ENCODE measurements around the gene RHOC.
"Not testable (repeated sequence)": the region's sequence is repeated elsewhere in the genome, so short reads cannot be mapped to it uniquely, and the experiment has no call there.

Gene RHOC

DNA sequence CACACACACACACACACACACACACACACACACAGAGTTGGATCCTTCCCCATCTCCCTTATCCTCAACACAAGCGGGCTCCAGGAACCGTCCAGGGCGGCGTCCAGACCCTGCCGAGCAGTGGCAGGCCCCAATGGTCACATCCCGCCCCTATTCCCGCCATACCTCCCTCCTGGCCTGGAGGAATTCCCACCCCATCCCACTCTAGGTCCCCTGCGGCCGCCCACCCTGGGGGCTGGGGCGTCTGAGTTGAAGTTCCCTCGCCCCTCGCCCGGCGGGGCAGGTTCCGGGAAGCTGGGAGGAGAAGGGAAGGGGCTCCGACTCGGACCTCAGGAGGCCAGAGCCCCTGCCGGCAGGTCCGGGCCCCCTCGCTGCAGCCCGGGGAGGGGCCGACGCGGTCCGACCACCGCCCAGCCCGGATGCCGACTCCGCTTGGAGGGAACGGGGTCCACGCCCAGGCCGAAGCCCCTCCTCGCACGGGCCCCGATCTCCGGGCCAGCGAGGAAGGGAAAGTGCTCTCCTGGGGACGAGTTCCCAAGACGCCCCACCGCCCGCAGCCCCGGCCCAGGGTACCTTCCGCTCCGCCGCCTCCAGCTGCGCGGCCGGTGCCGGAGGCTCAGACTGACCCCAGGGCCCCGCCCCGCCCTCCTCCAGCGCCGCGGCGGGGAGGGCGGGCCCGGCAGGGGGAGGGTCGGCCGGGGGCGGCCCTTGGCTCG is at the start of gene RHOC:
Gene RHOC (minus strand): TSS at position 623 of the 716 bp plus-strand sequence. CDS start 3,328 bp downstream, outside the sequence.
- DNase-seq: peak; percentile 42

DNA sequence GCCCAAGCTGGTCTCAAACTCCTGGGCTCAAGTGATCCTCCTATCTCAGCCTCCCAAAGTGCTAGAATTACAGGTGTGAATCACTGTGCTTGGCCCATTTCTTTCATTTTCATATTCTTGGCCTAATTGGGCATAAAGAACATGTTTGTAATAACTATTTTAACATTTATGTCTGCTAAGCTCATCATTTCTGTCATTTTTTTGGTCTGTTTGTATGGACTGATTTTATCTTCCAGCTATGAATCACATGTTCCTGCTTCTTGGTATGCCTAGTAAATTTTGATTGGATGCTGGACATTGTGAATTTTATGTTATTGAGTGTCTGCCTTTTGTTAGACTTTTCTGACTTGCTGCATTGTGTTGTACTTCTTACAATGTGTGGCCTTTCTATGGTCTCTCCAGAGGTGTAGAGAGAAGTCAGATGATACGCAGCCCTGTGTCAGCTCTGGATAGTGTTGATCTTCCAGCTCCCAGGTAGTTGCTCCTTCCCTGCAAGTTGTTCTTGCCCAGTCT is 47.2 kb upstream of the RHOC start:
- no peak for DNase-seq

DNA sequence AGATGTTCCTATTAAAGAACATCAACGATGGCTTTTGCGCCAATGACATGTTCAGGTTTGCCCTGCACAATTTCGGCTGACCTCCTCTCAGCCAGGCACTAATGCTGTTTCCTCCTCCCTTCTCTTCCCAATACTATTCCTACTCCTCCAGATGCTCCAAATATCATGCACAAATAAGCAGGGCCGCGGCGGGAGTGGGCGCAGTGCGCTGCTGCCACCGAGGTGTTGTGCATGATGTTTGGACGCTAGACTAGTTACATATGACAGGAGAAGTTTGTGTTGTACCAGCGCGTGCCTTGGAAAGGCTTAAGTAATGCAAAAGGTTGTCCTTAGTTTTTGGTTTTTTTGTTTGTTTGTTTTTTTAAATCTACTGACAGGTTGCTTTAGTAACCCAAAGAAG is 41.5 kb upstream of the RHOC start:
- no peak for DNase-seq

DNA sequence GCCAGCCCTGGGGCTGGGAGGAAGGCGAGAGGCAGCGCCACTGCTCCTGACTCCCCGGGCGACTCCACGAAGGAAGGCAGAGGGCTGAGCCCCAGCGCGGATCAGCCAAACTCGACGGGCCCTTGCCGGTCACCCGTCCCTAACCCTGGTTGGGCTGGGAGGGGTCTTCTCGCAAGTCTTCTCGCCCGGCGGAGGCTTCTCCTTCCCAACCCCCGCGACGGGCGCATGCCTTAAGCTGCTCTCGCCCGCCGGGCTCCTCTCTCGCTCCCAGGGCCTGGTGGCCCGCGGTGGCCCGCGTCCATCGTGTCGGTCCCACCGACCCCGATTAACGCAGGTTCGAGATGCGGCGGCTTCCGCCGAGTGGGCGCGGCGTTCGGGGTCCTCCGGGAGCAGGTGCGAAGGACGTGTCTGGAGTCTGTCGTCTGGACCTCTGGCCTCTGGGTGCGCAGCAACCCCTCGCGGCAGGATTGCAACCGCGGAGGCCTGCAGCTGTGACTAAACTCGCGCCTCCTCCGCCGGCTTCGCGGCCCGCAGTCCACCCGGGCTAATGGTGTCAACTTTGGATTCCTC is 37.2 kb upstream of the RHOC start:
- no peak for DNase-seq

DNA sequence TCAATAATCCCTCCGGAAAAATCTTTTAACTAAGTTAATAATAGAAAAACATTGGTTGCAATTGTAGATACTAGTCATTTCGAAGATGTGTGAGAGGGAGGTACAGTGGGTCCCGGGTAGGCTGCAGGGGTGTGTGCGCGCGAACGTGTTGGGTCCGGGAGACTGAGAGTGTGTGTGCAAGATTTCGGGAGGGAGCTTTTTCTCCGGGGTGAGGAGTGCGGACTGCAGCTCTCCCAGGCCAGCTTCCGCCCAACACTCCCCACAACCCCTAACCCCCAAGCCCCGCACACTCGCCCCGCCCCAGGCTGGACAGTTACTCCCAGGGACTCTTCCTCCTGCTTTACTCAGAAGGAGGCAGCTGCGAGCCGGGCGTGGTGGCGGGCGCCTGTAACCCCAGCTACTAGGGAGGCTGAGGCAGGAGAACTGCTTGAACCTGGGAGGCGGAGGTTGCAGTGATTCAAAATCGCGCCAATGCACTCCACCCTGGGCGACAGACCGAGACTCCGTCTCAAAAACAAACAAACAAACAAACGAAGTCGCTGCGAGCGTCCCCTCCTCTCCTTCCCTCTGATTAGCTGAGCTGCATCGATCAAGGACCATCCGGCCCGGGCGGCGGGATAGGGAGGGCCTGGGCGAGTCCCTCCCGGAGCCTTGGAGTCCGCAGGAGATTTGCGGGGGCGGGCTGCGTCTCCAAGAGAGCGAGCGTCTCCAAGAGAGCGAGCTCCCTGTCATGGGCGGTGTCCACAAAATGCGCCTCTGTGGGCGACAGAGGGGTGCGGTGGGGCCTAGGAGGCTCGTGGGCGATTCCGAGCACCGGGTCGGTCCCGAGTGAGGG is 36.5 kb upstream of the RHOC start:
- DNase-seq: no peak

DNA sequence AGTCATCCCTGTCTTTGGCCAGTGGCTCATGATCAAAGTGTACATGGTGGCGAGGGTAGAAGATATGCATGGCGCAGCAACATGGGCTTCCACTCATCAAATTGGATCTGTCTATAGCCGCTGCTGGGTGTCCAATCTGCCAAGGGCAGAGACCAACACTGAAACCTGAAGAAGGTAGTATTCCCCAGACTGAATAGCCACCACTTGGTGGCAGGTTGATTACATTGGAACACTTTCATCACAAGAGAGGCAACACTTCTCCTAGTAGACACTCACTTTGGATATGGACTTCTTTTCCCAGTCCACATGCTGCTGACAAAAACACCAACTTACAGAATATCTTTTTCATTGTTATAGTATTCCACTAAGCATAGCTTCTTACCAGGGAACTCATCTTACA is 30.6 kb upstream of the RHOC start:
- DNase-seq: no peak

DNA sequence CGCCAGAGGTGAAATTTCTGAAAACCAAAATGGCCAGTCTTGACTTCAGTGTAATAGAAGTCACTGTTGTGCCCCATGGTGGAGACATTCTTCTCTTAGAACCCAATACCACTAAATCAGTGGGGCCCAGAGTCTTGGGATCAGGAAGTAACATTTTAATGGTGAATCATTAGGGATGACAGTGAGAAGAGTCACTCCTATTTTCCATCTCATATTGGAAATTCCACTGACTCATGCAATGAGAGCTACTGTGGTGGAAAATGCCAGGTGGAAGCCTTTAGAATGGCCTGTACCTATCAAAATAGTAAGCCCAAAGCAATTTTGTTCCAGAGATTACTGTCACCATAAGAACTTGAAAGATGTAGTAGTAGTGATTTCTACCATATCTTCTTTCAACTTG is 28.8 kb upstream of the RHOC start:
- DNase-seq: no peak

DNA sequence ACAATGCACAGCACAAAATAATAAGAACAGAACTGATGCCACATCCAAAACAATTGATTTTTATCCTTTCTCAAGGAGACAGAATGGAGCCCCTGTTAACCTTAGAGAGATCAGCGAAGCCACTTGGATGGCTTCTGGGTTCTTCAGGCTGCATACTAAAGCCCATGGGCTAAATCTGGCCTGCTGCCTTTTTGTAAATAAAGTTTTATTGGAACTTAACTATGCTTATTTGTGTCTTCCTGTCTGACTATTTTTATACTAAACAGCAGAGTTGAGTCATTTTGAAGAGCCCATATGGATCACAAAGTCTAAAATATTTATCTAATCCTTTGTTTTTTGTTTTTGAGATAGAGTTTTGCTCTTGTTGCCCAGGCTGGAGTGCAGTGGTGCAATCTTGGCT is 24.5 kb upstream of the RHOC start:
- no peak for DNase-seq

DNA sequence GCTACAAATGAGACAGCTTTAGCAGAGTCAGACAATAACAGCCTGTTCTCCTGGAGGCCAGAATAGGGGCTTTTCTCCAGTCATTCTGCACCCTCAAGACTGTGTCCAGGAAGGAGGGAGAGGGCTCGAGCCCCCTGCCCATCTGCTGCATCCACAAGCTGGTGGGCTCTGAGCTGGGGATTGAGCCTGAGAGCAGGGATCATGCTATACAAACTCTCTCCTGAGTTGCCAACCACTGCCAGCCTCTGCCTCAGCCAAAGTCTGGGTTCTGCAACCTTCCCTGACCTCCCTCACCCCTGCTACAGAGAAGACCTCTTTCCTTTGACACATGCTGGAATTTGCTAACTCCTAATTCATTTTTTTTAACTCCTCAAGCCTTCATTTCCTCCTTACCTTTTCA is 23.0 kb upstream of the RHOC start:
- DNase-seq: no peak

DNA sequence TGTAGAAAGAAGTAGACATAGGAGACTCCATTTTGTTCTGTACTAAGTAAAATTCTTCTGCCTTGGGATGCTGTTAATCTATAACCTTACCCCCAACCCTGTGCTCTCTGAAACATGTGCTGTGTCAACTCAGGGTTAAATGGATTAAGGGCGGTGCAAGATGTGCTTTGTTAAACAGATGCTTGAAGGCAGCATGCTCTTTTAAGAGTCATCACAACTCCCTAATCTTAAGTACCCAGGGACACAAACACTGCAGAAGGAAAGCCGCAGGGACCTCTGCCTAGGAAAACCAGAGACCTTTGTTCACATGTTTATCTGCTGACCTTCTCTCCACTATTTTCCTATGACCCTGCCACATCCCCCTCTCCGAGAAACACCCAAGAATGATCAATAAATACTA is 22.1 kb upstream of the RHOC start:
- not testable (repeated sequence) for DNase-seq

DNA sequence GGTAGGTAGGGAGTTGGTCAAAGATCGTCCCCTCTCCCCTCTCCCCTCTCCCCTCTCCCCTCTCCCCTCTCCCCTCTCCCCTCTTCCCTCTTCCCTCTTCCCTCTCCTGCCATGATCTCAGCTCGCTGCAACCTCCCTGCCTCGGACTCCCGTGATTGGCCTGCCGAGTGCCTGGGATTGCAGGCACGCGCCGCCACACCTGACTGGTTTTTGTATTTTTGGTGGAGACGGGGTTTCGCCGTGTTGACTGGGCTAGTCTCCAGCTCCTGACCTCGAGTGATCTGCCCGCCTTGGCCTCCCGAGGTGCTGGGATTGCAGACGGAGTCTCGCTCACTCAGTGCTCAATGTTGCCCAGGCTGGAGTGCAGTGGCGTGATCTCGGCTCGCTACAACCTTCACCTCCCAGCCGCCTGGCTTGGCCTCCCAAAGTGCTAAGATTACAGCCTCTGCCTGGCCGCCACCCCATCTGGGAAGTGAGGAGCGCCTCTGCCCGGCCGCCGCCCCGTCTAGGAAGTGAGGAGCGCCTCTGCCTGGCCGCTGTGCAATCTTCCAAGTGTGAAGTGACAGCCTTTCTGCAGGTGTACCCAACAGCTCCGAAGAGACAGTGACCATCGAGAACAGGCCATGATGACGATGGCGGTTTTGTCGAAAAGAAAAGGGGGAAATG is 21.5 kb upstream of the RHOC start:
- not testable (repeated sequence) for DNase-seq

DNA sequence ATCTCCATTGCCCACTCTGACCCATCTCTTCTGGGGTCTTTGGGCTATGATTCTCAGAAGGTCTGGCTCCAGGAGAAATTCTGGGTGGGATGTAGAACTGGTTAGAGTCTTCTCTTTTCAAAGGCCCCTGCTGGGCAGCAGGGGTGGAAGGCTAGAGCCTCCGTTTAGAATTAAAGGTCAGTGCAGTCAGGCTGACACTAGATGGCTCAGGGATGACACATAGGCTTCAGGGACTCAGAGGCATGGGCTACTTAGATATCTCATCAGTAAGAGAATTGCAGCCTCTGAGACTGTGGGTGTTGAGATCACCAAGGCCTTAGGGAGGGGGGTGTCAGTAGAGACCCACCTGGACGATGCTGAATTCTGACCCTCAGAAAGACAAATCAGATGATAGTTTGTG is 20.8 kb upstream of the RHOC start:
- DNase-seq: no peak

DNA sequence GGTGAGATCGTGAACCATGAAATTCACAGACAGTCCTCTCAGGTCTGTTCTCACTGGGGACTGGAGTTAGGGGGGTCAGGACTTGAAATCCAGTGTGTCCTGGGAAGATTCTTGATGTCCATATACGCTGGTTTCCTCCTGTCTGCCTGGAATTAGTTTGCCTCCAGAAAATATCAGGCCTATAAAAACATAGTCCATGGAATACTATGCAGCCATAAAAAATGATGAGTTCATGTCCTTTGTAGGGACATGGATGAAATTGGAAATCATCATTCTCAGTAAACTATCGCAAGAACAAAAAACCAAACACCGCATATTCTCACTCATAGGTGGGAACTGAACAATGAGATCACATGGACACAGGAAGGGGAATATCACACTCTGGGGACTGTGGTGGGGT is 17.3 kb upstream of the RHOC start:
- not testable (repeated sequence) for DNase-seq

DNA sequence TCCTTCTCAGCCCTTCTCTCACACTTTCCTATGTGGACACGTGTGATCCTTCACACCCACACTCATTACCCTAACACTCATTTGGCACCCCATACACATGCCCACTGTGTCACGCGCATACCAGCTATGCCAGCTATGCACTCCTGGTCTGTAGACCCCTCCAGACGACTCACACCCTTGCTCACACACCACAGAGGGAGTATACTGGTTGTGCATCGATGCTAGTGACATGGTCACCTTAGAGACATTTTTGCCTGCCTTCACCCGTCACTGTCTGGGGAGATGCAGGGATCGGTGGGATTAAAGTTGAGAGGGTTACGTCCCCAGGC is 16.5 kb upstream of the RHOC start:
- DNase-seq: no peak

DNA sequence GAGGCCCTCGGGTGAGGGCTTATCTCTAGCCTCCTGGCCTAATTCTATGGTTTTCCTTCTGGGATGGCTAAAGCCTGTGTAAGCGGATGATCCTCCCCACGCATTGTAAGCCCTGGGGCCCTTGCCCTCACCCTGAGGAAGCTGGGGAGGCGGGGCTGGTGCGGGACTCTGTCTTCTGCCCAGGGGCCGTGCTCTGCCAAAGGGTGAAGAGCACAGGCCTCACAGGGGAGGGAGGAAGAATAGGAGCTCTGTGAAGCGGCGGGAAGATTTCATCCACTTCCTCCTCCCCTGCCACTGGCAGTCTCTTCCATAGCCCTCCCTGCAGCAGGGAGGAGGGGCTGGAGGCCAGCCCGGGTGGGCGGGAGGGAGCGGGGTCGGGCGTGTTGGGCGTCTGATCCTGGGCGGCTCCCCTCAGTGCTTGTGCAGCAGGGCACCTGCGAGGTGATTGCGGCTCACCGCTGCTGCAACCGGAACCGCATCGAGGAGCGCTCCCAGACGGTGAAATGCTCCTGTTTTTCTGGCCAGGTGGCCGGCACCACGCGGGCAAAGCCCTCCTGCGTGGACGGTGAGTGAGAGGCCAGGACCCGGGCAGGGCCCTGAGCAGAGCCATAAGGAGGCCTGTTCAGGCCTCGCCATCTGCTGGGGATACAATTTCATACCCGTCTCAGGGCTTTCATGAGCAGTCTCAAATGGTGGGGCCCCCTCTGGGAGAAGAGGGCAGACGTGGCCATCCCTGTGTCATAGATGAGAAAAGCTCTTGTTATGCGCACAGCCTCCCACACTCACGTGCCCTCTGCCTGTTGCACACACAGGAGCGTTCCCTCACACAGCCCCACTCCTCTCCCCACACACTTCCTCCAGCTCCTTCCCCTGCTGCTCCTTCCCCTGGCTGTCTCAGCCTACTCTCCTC is 15.9 kb upstream of the RHOC start:
- DNase-seq: no peak

DNA sequence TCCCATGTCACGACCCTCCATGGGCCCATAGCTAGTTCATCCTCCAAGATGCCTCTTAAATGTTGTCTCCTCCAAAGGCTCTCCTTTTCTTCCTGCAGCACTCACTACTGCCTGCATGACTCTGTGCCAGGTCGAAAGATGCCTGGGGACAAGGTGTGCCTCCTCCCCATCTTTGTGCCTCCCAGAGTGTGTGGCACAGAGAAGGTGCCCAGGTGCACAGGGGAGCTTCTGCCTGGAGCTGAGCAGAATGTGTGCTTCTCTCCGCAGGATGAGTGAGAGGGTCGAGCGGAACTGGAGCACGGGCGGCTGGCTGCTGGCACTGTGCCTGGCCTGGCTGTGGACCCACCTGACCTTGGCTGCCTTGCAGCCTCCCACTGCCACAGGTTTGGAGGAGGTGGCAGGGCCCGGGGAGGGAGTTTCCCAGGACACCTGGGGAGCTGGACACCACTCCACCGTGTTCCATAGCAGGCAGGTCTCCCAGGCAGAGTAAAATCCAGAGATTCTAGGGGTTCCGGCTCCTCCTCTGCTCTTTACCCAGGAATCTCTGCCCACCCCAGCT is 15.1 kb upstream of the RHOC start:
- DNase-seq: no peak

DNA sequence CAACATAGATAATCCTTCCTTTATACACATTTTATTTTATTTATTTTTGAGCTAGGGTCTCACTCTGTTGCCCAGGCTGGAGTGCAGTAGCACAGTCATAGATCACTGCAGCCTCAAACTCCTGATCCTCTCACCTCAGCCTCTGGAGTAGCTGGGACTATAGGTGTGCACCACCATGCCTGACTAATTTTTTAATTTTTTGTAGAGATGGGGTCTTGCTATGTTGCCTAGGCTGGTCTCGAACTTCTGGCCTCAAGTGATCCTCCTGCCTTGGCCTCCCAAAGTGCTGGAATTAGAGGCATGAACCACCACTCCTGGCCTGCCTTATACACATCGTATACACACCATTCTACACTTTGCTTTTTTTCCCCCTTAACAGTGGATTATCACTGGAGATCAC is 14.4 kb upstream of the RHOC start:
- not testable (repeated sequence) for DNase-seq

DNA sequence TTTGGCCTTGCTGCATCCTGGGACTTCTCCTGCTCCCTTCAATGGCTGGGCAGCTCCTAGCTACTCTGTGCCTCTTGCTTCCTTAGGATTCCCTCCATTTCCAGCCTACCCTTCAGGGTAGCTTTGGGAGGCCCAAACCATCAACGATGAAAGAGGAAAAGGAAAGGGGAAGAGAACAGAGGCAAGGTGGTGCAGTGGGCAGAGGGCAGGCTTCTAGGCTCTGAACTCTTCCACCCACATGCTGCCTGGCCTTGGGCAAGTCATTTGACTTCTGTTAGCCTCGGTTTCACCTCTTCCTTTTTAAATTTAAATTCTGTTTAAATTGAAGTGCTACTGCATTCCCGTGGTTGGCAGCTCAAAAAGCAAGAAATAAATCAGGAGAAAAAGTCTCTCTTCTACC is 13.9 kb upstream of the RHOC start:
- DNase-seq: no peak

DNA sequence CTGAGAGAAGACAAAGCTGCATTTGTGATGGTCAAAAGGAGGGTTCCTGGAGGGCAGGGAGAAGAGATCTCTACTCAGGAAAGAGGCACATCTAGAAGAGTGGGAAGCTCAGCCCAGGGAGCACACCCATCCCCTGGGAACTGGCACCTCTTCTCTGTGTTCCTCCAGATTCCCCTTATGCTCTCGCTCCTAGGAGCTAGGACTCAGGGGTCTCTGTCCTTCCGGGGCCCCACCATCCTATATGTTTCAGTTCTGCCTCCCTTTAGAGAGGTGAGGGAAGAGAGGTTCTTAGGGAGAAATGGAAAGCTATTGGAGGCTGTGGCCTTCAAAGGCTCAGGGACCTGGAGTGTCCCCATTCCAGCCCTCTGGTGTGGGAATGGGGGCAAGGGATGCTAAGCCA is 12.8 kb upstream of the RHOC start:
- DNase-seq: no peak

DNA sequence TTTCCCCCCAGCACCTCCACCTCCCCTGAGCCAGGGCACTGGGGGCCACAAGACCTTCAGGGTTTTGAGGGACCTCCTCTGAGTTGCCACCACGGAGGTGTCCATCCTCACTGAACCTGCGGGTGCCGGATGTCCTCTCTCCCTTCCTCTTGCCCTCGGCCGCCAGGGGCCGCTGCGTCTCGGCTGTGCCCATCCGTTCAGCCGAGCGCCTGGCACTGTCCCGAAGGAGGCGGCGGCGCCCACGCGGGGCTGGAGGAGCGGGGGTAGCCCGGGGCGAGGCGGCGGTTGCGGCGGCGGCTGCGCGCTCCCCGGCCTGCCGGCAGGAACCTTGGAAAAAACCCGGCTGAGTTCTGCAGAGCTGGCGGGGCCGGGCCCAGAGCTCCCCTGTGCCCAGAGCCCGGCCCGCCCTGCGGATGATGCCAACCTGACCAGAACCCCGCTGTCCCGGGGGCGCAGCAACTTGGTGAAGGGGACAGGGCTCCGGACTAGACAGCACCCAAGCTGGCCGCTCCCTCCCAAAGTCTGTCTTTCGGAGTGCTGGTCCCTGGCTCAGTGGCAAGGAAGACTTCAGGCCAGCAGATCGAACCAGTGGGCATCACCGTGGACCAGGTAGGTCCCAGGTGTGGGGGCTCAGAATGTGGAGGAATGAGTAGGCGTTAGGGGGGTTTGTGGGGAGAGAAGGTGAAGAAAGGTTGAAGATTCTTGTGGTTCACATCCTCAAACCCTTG is 11.9 kb upstream of the RHOC start:
- DNase-seq: peak; percentile 33

DNA sequence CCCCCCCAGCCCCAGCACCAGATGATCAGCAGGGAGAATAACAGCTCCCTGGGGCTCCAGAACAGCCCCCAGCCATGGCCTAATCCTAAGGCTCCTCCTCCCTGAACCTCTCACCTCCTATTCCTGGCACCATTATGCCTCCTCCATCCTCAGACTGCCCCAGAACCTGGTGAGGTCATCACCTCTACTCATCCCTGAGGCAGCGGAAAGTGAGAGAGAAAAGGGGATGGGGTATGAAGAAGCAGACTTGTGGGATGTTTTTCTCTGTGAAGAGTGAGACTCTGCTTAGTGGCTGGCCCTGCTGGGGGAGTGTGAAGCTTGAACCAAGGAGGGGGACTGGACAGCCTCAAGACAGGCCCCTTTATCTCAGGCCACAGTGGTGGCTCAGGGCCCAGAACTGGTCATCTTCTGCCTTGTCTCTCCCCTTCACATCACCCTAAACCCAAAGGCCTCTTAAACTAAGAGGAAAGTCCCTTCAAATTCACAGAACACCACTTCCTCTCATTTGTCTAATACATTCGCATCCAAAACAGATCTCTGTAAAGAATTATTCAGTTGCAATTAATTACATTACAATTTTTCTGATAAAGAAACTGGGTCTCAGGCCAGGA is 10.4 kb upstream of the RHOC start:
- no peak for DNase-seq

All from NCI-H446 treated with DMSO at 0.1 percent for 48 hours (cell line).